RWPE2 (cell line): ENCODE measurements around the gene MARF1.

Experiments used
- ATAC-seq: fragments of 200-7000 bp; cut with Tn5 transposase; 3 replicates; pipeline ENCODE4 v1.9.1; 2021; ENCODE audit warnings: low read depth
- DNase-seq: peaks from one replicate; pipeline ENCODE4 v3.0.0-alpha.2; 2020; ENCODE audit warnings: low spot score
- H3K27ac ChIP-seq: fragments of 450-650 bp; 2 replicates; pipeline ENCODE4 v1.5.1; 2017; ENCODE audit warnings: mild to moderate bottlenecking; ENCODE audit not compliant: poor library complexity, severe bottlenecking
- H3K27me3 ChIP-seq: fragments of 250-450 bp; sonication (Bioruptor Pico); 2 replicates; pipeline ENCODE4 v1.5.1; 2021; ENCODE audit warnings: mild to moderate bottlenecking, moderate library complexity; ENCODE audit not compliant: insufficient read depth, poor library complexity, severe bottlenecking
- H3K36me3 ChIP-seq: fragments of 250-450 bp; sonication (Bioruptor Pico); 2 replicates; pipeline ENCODE4 v1.5.1; 2020; ENCODE audit warnings: low read depth, mild to moderate bottlenecking, moderate library complexity
- H3K4me1 ChIP-seq: fragments of 250-450 bp; sonication (Bioruptor Pico); 2 replicates; pipeline ENCODE4 v1.5.1; 2021; ENCODE audit warnings: mild to moderate bottlenecking, moderate library complexity; ENCODE audit not compliant: insufficient read depth, poor library complexity, severe bottlenecking
- H3K4me3 ChIP-seq: fragments of 250-450 bp; sonication (Bioruptor Pico); 2 replicates; pipeline ENCODE4 v1.5.1; 2021; ENCODE audit warnings: mild to moderate bottlenecking, moderate library complexity; ENCODE audit not compliant: severe bottlenecking
- H3K9me3 ChIP-seq: fragments of 250-450 bp; sonication (Bioruptor Pico); 2 replicates; pipeline ENCODE4 v1.5.1; 2021; ENCODE audit warnings: mild to moderate bottlenecking, moderate library complexity; ENCODE audit not compliant: severe bottlenecking
- CTCF ChIP-seq: fragments of 450-650 bp; IDR thresholded peaks from one replicate; pipeline ENCODE4 v1.5.1; 2017; ENCODE audit warnings: mild to moderate bottlenecking, moderate library complexity; ENCODE audit not compliant: poor library complexity, severe bottlenecking

Gene MARF1

GRCh38 chr16:15597135-15597534 lies 45.8 kb downstream of the MARF1 start:
- DNase-seq = no peak
- Histone ChIP-seq H3K27me3 (no peaks in the 10 kb centered on the region), H3K9me3 (no peaks in the 10 kb centered on the region), H3K27ac (no peak overlapping the region), H3K4me1 (peaks cover 5% of the 10 kb centered on the region), H3K36me3 (peaks cover 57% of the 10 kb centered on the region), H3K4me3 (no peak overlapping the region)
- TF ChIP-seq CTCF = no peak
- ATAC-seq = no peak

- DNase-seq (no peak), ATAC-seq (no peak)
- no peaks in the 10 kb centered on the region for H3K9me3 ChIP-seq
- peaks cover 34% of the 10 kb centered on the region for H3K36me3 ChIP-seq
- TF ChIP-seq CTCF = no peak
- no peaks in the 10 kb centered on the region for H3K27me3 ChIP-seq
- no peak overlapping the region for H3K27ac ChIP-seq
- H3K4me1 ChIP-seq = peaks cover 21% of the 10 kb centered on the region
- no peak overlapping the region for H3K4me3 ChIP-seq
These were observed 48.1 kb downstream of the MARF1 start for GRCh38 chr16:15594711-15595320.

DNA sequence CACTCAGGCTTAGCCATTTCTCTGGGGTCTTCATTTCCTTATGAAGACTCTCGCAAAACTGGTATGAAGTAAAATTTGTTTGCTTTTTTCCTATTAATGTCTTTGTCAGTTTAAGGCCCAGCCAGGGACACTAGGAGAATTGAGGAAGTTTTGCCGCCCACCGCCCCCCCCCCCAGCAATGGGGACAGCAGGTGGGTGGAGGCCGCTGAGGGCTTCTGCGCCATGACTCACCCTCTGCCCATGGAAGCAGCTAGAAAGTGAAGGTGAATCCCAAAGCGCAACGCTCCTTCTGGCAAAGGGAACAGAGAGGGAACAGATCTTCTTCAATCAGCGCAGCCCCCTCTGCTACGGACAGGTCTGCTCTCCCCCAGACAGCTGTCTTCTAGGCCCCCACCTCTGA lies 49.7 kb downstream of the MARF1 start:
- no peak for DNase-seq
- Histone ChIP-seq H3K9me3 (no peaks in the 10 kb centered on the region), H3K27me3 (no peaks in the 10 kb centered on the region), H3K36me3 (peaks cover 28% of the 10 kb centered on the region), H3K4me1 (peaks cover 21% of the 10 kb centered on the region), H3K4me3 (no peak overlapping the region), H3K27ac (no peak overlapping the region)
- ATAC-seq = no peak
- no peak for TF ChIP-seq CTCF

DNA sequence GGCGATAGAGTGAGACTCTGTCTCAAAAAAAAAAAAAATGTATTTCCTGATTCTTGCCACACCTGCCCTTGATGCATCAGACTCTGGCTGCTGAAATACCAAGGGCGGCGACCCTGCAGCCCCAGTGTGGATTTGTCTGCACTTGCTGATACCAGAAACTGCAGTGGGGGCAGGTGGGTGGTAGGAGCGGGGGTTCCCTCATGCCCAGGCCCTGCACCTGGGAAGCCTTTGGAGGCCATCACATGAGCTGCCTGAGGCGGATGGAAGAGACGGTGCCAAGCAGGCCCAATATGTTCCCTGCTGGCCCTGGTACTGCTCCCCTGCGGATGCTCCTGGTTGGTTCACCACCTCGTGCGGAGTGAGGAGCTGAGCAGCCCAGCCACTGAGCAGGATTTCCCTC lies 50.6 kb downstream of the MARF1 start:
- no peak for ATAC-seq
- Histone ChIP-seq H3K27me3 (no peaks in the 10 kb centered on the region), H3K9me3 (no peaks in the 10 kb centered on the region), H3K4me1 (peaks cover 21% of the 10 kb centered on the region), H3K4me3 (no peak overlapping the region), H3K36me3 (peaks cover 21% of the 10 kb centered on the region), H3K27ac (peak overlapping the region; percentile 18)
- TF ChIP-seq CTCF = no peak
- DNase-seq = no peak

DNA sequence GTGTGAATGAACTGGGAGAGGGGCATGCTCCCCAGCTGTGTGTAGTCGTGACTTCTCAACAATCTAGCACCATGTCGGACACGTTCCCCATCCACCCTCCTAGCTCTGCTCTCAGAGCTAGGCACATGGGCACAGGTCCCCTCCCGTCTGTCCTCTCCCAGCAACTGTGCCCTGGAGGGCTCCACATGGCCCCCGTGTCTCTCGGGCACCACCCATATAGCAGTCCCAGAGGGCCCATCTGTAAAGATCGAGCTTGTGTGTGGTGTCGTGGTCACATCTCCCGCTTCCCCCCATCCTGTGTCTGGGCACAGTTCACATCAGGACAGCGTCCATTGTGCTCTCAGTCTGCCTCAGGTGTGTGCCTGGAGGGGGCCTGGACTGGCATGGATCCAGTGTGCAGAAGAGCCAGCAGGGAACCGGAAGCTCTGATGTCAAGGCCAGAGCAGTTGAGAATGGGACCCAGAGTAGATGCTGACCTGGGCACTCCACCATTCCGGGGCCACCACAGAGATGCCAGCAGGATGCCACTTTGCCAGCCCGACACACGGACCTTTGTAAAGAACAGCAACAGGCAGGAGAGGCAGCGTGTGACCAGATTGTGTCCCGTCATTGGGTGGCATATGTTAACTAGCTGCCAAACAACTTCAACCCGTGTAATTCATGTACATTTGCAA lies 55.7 kb downstream of the MARF1 start:
- no peaks in the 10 kb centered on the region for H3K27me3 ChIP-seq
- 0 out of 2 replicates have a peak, but pooled peaks cover 3% of the 10 kb centered on the region for H3K36me3 ChIP-seq
- no peak overlapping the region for H3K27ac ChIP-seq
- ATAC-seq (no peak), DNase-seq (no peak)
- peaks cover 7% of the 10 kb centered on the region for H3K9me3 ChIP-seq
- H3K4me3 ChIP-seq = no peak overlapping the region
- TF ChIP-seq CTCF = no peak
- H3K4me1 ChIP-seq = peaks cover 17% of the 10 kb centered on the region
